Right lobe of liver (tissue), 6 donors: ENCODE measurements around the gene CDH6. TPM values are rescaled to one million over a fixed set of nuclear protein-coding genes. Genes with fewer than 3 reads are reported as not detected.

Experiments used
- ATAC-seq, 4 donors: fragments of 200-7000 bp; cut with Tn5 transposase; one replicate each; pipeline ENCODE4 v1.9.1; 2020; ENCODE audit warnings: mild to moderate bottlenecking in 4 of 4, moderate library complexity in 4 of 4
- DNase-seq, 3 donors: peaks; one replicate each; pipeline ENCODE4 v3.0.0-alpha.2; 2020
- H3K27ac ChIP-seq, 3 donors: fragments of 200-600 bp; one replicate each; pipeline ENCODE4 v1.8.0; 2022
- H3K27me3 ChIP-seq, 2 donors: fragments of 200-600 bp; one replicate each; pipeline ENCODE4 v1.8.0; 2022
- H3K36me3 ChIP-seq, 4 donors: fragments of 200-600 bp; sonication (generic) in 1 of 4; one replicate each; pipeline versions ENCODE4 v1.5.1 to v1.8.0; 2017 to 2022; ENCODE audit warnings: control low read depth in 1 of 4
- H3K4me1 ChIP-seq, 4 donors: fragments of 200-600 bp; sonication (generic) in 1 of 4; one replicate each; pipeline versions ENCODE4 v1.5.1 to v1.8.0; 2017 to 2022; ENCODE audit warnings: control low read depth in 1 of 4
- H3K4me3 ChIP-seq, 3 donors: fragments of 200-600 bp; one replicate each; pipeline ENCODE4 v1.8.0; 2022
- H3K9me3 ChIP-seq, 4 donors: fragments of 200-600 bp; sonication (generic) in 1 of 4; one replicate each; pipeline versions ENCODE4 v1.5.1 to v1.8.0; 2017 to 2022; ENCODE audit warnings: control low read depth in 1 of 4
- CTCF ChIP-seq, 4 donors: fragments of 200-600 bp in 3 of 4; fragments of 450-650 bp in 1 of 4; IDR thresholded peaks; one replicate each; pipeline versions ENCODE4 v1.5.1 to v1.8.0; 2016 to 2022; ENCODE audit warnings: antibody characterized with exemption in 4 of 4, mild to moderate bottlenecking in 2 of 4
- POLR2A ChIP-seq: fragments of 450-650 bp; IDR thresholded peaks from one replicate; pipeline ENCODE4 v1.6.1; 2017; ENCODE audit warnings: antibody characterized with exemption, mild to moderate bottlenecking
- WGBS: methylation state at CpG from one replicate; pipeline ENCODE4 v1.1.6; 2018; ENCODE audit warnings: low coverage, low lambda C conversion rate; ENCODE audit not compliant: insufficient coverage; ENCODE audit errors: missing lambda C conversion rate; 5-methylcytosine and 5-hydroxymethylcytosine counted together
- intact Hi-C, 2 donors: fragments of 100-400 bp; cut with DNase I; formaldehyde crosslinking; loops; one replicate each; pipeline versions ENCODE4 v1.11.2 to v1.14.1; 2022
- total RNA-seq, 6 experiments: library from RNA; depleted of rRNA in 2 of 6; stranded (reverse); fragments of >200 nt in 2 of 6; fragmentation: NEBNext Ultra II Directional in 3 of 6; extraction: Animal tissue kit (Norgen Biotek cat#: 25700) in 3 of 6; gene quantifications; one replicate each; pipeline versions ENCODE4 v1.1.0 to v1.2.4, GENCODE V29; 2016 to 2023
- donor health status: DM: no; HTN: yes; CAD: no.
- donor health status: DM: no; HTN: no; CAD: no.
- donor health status: DM: no; HTN: no; CAD: no.
- donor health status: DM: no; HTN: yes; CAD: no.
- donor health status: DM: no; HTN: yes; CAD: no.

CDH6 gene
- total RNA-seq, 6 experiments from 2014 or later = 0.49 to 1.8 (median 0.74) TPM

GRCh38 chr5:31169379-31169778 lies 24.1 kb upstream of the CDH6 start:
- intact Hi-C loops = no loop called here
- no peaks in the 10 kb centered on the region for H3K36me3 ChIP-seq
- WGBS = 71% methylated on average over 7 of the region's 7 CpGs

GRCh38 chr5:31172881-31173280 lies 20.6 kb upstream of the CDH6 start:
- H3K4me3 ChIP-seq = no peak overlapping the region
- H3K27me3 ChIP-seq = no peaks in the 10 kb centered on the region
- no peaks in the 10 kb centered on the region for H3K4me1 ChIP-seq
- ATAC-seq (no peak), DNase-seq (no peak)
- no peak for TF ChIP-seq POLR2A
- TF ChIP-seq CTCF (IDR thresholded peaks at IDR 0.05) = no peak
- H3K36me3 ChIP-seq = no peaks in the 10 kb centered on the region
- intact Hi-C loops = no loop called here
- no peaks in the 10 kb centered on the region for H3K9me3 ChIP-seq
- H3K27ac ChIP-seq = no peak overlapping the region

More at GRCh38 chr5:31169379-31169778, 24.1 kb upstream of the CDH6 start:
- TF ChIP-seq POLR2A = no peak
- no peak for TF ChIP-seq CTCF (IDR thresholded peaks at IDR 0.05)
- Histone ChIP-seq H3K9me3 (no peaks in the 10 kb centered on the region), H3K4me1 (no peaks in the 10 kb centered on the region), H3K27ac (no peak overlapping the region), H3K4me3 (no peak overlapping the region), H3K27me3 (no peaks in the 10 kb centered on the region)
- ATAC-seq = no peak
- DNase-seq = no peak

- H3K4me3 ChIP-seq = no peak overlapping the region
- no peaks in the 10 kb centered on the region for H3K9me3 ChIP-seq
- no peak for TF ChIP-seq POLR2A
- WGBS = 93% methylated on average over 2 of the region's 3 CpGs
- no peaks in the 10 kb centered on the region for H3K36me3 ChIP-seq
- H3K4me1 ChIP-seq = no peaks in the 10 kb centered on the region
- H3K27me3 ChIP-seq = no peaks in the 10 kb centered on the region
- DNase-seq = no peak
- no peak overlapping the region for H3K27ac ChIP-seq
- intact Hi-C loops = no loop called here
- no peak for ATAC-seq
These were observed 19.9 kb upstream of the CDH6 start for GRCh38 chr5:31173614-31174013.

- 61% methylated on average over 8 of the region's 8 CpGs for WGBS
- Histone ChIP-seq H3K27me3 (no peaks in the 10 kb centered on the region), H3K4me3 (no peak overlapping the region), H3K9me3 (no peaks in the 10 kb centered on the region), H3K4me1 (no peaks in the 10 kb centered on the region), H3K27ac (no peak overlapping the region), H3K36me3 (no peaks in the 10 kb centered on the region)
- TF ChIP-seq POLR2A (no peak), CTCF (IDR thresholded peaks at IDR 0.05) (no peak)
- ATAC-seq = no peak
- intact Hi-C loops = no loop called here
- DNase-seq = no peak
These were observed 12.0 kb upstream of the CDH6 start for GRCh38 chr5:31181376-31181987.

- Histone ChIP-seq H3K27me3 (no peaks in the 10 kb centered on the region), H3K27ac (no peak overlapping the region), H3K4me1 (no peaks in the 10 kb centered on the region), H3K36me3 (no peaks in the 10 kb centered on the region), H3K9me3 (no peaks in the 10 kb centered on the region), H3K4me3 (no peak overlapping the region)
- TF ChIP-seq POLR2A (no peak), CTCF (IDR thresholded peaks at IDR 0.05) (no peak)
- ATAC-seq (no peak), DNase-seq (no peak)
- 78% methylated on average over 6 of the region's 6 CpGs for WGBS
- intact Hi-C loops = no loop called here
These were observed 11.3 kb upstream of the CDH6 start for GRCh38 chr5:31182136-31182535.
